Activated CD4-positive, alpha-beta T cell treated with anti-CD3 and anti-CD28 coated beads, Interleukin-2, amount 50 U/mL, for 24 hours (primary cell): ENCODE measurements around the gene GSK3B.

Experiments
- DNase-seq, 2 donors: peaks; one replicate each; pipeline ENCODE4 v3.0.0-alpha.2; 2020; ENCODE audit warnings: low read depth in 1 of 2, low spot score in 1 of 2

GSK3B gene

DNA sequence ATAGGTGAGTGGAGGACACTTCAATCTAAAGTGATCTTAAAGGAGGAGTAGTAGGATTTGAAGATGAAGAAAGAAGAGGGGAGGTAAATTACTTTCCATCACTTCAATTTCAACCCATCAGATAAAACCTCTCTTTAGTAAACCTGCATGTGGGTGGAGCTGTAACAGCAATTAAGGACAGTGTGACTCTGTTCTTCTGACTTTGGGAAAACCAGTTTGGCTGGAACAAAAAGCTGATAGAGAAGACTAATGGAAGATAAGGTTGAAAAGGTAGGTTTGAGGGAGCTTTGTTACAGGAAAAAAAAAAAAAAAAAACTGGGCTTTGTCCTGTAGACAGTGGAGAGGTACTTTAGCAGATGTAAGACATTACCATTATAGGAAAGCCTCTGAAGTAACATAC lies 4.5 kb upstream of the GSK3B start:
- DNase-seq = no peak

DNA sequence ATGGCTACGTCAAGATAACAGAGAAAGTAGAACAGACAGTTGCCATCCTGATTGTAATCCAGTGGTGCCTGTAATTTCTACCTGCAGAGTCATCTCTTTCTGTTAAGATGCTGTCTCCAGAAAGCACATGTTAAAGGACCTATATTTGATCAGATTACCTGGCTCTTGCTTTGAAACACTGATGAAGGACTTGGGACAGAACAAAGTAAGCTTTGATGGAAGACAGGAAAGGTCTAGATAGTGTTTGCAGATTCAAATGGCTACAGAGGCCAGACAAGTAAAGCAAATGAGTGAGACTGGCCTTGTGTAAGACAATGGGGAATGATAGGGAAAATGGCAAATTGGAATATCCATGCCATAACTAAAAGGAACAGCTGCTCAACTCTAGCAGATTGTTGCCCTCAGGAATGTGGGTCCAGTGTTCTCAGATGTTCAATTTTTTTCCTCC lies 1.8 kb upstream of the GSK3B start:
- DNase-seq = no peak

DNA sequence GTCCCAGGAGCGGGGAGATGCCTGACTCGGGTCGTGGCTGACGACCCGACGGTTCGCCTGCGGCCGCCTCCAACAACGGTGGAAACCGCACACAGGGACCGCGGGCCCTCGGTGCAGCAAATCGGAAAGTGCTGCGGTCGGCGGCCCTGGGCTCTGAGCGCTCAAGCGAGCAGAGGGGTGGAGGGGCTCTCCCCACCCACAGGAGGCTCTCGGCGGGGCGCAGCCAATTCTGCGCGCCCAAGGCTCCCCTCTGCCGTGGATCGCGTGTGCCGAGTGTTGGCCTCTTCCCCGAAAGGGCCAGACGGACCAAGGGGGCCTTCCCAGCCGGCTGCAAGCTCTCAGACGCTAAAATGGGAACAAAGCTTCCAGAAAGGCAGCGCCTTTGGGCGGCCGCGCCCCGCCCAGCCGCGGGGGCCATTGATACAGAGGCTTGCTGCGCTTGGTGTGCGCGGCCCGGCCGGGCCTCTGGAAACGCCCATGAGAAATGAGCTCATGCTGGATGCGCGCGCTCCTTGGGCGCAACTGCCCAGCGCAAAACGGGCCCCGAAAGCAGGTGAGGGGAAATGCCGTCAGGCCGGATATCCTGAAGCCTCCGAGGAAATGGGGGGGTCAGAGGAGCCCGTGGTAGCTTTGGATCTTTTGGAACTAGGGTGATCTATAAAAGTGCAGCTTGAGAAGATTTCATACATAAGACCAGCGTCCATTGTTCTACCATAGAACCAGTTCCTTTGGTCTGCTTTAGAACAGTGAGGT lies 1.2 kb upstream of the GSK3B start:
- DNase-seq = peak; percentile 68 to 83

DNA sequence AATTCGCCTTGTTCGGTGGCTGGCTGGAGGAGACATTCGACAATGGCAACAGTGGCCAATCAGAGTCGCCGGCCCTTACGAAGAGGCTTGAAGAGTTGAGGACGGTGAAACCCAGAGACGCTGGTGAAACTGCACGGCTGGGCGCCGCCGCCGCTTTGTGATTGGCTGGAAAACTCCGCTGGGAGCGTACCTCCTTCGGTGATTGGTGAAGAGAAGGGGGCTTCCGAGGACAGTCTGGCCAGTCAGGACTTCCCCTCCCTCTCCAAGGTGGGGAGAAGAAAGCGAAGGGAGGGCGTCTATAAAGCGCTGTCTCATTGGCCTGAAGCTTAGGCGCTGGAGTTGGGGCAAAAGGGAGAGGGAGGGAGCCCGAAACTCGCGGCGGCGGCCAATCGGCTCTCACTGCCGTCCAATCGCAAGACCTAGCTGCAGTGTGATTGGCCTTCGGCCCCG lies 554 bp upstream of the GSK3B start:
- DNase-seq = peak; percentile 97 to 99

DNA sequence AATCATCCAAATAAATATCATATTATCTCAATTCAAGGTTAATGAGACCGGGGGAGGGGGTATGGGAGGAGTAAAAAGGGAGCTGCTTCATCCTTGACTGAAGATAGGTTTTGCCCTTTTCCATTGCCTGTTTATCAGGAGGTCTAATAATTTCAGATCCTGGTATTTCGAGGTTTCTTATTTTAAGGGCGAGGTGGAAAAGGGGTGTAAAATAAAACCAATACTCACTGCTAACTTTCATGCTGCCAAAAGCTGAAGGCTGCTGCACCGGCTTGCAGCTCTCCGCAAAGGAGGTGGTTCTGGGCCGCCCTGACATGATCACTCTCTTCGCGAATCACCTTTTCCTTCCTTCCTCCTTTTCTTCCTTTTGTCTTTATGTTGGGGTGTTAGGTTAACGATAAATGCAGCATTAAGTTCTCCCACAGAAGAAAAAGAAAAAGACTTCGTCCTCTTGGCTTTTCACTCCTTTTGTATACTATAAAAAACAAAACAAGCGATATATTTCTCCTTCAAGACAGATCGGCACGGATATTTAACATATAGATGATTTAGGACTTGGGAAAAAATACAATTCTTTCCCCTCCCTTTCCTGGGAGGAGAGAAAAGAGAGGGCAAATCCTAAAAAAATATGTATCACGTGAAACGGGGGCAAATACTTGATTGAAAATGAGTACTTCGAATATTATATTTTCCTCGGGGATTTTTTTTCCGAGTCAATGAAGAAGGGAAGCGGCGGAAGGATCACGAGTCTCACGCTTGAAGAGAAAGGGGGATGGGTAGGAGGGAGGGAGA lies 932 bp downstream of the GSK3B start:
- DNase-seq = no peak

DNA sequence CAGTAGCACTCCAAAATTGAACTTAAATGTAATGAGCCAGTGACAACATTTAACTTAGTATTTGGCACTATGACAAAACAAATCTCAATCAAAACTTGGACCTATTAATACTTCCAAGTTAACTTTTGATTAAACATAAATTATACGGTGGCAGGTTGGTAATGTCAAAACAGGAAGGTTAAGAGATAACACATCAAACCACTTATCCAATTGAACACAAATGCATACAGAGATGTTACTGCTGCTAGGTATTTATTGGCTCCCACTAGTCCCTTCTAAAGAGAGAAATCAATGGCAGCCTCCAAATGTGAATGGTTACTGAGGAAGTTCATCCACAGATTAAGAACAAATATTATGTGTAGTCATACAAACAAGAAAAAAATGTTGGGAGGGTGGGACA lies 1.8 kb downstream of the GSK3B start:
- no peak for DNase-seq

DNA sequence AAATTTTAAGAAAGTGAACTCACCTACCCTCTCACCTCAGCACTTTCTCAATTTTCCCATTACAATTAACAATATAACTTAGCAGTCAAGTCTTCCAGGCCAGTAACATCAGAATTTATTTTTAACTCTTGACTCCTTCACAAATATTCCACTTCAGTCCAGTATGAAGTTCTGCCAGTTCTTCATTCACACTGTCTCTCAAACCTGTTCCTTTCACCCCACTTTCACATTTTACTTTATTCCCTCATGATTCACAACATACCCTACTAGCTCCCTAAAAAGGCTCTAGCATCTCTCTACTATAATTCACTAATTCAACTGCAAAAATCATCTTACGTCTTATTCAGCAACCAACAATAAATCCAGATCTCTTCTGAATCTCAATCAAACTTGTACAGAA lies 3.8 kb downstream of the GSK3B start:
- no peak for DNase-seq

DNA sequence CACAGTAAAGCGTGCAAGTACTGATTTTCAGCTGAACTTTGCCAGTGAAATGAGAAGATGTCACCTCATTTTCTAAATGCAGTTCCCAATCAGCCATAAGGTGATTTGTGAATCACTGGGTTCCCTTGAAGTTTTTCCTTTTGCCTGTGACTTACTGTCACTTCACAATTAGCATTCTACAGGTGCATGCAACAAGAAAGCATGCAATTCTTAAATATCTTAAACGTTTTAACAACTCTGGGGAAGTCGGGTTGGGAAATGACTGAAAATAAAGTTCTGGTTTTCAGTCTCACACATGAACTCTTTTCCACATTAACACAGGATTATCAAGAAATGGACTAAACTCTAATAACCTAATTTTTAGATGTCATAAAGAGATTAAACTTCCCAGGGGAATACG lies 5.2 kb downstream of the GSK3B start:
- DNase-seq = no peak

DNA sequence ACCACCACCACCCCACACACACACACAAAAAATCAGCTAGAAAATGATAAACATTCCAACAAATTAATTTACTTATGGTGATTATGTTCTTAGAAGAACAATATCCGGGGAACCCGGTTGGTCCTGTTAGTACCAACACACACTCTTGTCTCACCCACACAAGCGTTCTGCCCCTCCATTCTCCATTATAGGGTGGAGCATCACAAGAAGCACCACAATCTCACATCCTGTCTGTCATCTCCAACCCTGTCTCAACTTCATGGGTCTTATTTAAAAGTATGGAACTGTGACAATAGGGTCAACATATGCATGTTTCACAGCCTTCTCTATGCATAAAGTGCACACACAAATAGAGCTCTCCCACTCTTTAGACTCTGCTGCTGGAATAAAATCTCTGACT lies 5.6 kb downstream of the GSK3B start:
- no peak for DNase-seq

DNA sequence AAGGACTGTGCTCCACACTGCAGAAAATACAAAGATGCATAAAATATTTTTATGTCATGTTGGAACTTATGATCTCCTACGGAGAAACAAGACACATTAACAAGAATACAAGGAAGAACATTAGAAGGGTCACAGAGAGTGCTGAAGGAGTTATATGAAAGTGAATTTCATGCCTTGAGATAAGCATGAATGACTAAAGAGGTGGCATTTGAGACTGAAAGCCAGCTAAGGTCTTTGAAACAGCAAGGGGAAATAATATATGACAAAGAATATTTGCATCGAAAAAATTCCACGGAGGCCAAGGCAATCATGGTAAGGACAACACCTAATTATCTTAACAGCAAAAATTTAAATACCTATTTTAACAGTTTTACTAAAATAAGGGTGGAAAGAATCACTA lies 12.5 kb downstream of the GSK3B start:
- DNase-seq = no peak

DNA sequence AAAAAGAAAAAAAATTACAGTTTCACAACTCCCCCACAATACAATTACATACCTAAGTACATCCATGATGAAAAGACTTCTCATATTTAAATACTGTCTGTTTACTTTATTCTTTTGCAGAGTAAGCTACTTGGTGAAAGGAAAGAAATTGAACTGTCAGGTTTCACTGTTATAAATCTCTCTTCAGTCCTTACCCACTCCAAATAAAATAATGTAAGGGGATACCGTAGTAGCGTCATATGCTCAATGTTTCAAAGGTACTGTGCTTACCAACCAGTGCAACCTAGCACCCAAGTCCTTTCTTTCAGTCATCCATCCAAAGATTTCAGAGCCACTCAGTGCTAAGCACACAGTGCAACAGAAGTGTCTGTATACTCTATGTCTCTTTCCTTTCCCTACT lies 13.4 kb downstream of the GSK3B start:
- DNase-seq = no peak

DNA sequence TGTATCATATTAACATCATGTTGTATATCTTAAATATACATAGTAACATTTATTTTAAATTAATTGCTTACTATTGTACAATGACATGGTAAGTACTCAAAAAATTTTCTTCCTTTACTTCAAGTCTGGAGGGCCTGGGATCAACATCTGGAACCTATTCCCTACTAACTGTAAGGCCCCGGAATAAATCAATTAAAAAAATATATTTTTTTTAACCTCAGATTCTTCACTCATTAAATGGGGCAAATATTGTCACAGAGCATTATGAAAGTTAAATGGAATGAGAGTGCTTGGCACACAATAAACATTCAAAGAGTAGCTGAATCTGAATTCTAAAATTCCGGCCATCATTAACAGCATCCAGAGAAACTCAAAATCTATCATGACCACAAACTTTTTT lies 16.5 kb downstream of the GSK3B start:
- DNase-seq = no peak

DNA sequence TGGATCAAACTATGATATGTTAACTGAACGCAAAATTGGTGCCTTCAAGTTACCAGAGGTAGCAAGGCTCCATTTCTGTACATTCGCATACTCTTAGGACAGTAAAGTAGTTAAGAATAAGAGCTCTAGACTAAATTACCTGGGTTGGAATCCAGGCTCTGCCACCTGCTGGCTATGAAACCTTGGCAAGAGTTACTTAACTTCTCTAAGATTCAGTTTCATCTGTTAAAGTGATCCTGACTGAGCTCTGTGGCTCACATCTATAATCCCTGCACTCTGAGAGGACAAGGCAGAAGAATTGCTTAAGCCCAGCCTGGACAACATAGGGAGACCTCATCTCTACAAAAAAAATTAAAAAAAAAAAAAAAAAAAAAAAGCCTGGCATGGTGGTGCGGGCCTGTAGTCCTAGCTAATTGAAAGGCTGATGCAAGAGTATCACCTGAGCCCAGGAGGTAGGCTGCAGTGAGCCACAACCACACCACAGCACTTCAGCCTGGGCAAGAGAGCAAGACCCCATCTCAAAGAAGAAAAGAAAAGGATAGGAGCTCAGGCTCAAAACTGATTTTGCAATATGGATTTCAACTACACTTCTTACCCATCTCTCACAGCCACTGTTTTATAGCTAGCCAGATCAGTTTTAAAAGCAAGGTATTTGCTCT lies 21.3 kb downstream of the GSK3B start:
- DNase-seq = no peak

DNA sequence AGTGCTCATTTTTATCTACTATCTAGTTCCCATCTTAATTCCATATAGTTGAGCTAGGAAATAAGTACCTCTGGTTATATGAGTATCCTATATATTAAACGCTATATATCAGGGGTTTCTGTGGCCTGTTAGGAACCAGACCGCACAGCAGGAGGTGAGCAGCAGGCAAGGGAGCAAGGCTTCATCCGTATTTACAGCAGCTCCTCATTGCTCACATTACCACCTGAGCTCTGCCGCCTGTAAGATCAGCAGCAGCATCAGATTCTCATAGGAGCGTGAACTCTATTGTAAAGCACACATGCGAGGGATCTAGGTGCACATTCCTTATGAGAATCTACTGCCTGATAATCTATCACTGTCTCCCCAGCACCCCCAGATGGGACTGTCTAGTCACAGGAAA lies 23.0 kb downstream of the GSK3B start:
- DNase-seq = no peak

DNA sequence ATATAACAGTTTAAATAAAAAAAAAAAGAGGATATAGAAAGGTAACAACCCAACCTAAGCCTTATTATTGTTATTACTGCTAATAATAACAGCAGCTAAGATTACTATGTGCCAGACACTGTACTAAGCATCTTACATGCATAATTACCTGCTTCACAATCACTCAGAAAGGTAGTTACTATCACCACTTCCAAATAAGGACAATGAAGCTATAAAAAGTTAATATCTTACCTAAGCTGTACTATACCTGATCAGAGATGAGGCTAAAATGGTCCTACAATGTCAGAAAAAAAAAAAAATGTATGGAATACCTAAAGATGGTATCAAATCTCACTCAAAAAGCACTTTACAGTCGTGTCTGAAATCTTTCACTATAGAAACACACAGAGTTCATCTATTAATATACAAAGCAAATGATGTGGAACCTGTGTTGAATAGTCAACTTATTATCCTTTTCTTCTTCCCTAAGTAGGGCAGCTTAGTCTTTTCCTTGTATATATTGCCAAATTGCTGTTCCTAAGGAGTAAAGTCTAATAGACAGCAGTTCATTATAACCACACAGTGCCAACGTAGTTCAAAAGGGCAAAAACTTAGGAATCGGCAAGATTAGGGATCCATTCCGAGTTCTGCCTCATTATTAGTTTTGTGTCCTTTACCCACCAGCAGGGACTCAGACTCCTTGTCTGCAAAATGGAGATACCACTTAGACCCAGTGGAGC lies 23.8 kb downstream of the GSK3B start:
- no peak for DNase-seq

DNA sequence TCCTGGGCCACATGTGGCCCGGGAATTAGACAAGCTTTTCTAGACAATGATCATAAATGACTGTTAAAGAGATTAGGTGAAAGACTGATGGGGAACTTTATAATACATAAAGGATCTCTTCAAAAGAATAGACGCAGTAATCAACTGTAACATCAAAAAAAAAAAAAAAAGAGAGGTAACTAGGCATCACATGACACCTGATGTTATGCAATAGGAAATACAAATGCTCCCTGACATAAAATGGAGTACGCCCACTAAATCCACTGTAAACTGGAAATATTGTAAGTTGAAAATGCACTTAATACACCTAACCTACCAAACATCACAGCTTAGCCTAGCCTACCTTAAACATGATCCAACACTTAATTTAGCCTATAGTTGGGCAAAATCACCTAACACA lies 27.2 kb downstream of the GSK3B start:
- DNase-seq = no peak

DNA sequence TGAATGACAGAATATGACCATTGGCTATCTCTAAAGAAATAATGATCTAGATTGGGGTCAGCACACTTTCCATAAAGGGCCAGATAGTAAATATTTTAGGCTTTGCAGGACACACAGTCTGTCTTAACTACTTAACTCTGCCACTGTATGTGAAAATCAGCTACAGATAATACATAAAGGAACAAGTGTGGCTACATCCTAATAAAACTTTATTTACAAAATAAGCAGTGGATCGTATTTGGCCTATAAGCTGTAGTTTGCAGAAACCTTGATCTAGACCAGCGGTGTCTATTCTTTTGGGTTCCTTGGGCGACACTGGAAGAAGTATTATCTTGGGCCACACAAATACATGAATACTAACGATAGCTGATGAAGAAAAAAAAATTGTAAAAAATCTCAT lies 27.6 kb downstream of the GSK3B start:
- DNase-seq = no peak

DNA sequence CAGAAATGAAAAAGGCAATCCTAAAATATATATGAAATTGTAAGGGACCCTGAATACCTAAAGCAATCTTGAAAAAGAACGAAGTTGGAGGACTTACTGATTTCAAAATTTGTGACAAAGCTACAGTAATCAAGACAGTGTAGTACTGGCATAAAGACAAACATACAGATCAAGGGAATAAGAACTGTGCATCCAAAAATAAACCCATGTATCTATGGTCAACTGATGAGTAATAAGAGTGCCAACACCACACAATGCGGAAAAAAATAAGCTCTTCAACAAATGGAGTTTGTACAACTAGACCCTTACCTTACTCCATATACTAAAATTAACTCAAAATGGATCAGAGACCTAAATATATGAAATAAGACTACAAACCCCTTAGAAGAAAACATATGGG lies 29.6 kb downstream of the GSK3B start:
- DNase-seq = no peak

DNA sequence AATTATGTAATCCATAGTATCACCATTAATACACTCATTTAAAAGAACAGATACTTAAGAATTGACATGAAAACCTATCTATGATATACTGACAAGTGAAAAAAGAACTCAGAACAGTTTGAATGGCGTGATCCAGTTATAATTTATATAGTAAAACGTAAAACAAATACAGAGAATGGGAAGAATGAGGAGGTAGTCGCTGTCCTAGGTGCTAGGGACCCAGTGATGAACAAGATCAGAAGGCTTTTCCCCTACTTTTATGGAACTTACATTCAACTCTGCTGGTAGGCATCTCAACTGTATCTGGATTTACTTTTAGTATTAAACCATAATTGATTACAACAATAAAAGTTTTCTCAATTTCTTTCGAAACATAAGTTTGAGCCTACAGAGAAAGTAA lies 31.8 kb downstream of the GSK3B start:
- no peak for DNase-seq

DNA sequence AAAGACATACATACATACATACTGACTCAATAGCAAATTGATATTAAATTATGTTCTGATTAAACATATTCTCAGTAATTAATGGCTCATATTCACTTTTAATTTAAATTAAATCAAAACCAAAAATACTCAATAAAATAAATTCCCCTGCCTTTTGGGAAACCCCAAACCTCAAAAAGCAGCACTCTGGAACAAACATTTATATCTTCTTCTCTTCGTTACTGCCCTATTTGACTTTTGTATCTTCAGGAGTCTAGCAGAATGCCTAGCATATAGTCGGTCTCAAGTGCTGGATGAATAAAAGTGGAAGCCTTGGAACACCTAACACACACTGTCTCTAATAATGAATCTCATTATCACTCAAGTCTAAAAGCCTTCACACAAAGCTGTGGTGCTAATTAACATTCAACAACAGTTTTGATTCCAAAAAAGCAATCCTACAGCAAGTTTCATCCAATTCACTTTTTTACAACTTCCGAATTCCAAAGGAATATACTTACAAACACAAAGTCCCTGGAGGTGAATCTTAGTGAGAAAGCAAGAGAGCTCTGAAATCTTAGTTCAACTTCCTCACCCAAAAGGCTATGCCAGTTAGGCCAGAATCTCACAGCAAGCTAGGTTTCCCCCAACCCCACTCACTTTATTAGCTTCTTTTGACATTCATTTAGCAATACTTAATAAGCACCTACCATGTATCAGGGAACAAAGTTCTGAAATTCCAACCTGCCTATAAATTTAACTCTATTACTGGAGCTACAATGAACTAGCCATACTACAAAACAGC lies 35.0 kb downstream of the GSK3B start:
- DNase-seq = no peak

DNA sequence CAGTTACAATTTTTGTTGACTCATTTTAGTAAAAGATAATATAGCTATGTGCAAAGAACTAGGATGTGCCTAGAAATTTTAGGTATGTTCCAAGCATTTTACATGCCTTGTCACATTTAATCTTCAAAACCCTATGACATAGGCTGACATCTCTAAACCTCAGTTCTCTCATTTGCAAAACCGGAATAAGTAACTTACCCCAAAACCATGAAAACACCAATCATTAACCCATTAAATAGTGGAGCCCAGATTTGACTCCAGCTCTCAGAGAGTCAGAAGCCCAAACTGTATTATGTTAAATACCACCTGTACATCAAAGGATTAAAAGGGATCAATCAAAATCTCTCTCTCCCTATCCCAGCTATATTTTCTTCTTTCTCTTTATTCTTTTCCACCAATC lies 36.6 kb downstream of the GSK3B start:
- no peak for DNase-seq
